GM21737 (cell line): ENCODE results near the gene CFI.

Experiments used
- ATAC-seq: cut with Tn5 transposase; IDR thresholded peaks from one replicate; pipeline ENCODE4 v1.9.1; 2021; ENCODE audit warnings: mild to moderate bottlenecking, moderate library complexity; ENCODE audit not compliant: unreplicated experiment

The CFI gene

DNA sequence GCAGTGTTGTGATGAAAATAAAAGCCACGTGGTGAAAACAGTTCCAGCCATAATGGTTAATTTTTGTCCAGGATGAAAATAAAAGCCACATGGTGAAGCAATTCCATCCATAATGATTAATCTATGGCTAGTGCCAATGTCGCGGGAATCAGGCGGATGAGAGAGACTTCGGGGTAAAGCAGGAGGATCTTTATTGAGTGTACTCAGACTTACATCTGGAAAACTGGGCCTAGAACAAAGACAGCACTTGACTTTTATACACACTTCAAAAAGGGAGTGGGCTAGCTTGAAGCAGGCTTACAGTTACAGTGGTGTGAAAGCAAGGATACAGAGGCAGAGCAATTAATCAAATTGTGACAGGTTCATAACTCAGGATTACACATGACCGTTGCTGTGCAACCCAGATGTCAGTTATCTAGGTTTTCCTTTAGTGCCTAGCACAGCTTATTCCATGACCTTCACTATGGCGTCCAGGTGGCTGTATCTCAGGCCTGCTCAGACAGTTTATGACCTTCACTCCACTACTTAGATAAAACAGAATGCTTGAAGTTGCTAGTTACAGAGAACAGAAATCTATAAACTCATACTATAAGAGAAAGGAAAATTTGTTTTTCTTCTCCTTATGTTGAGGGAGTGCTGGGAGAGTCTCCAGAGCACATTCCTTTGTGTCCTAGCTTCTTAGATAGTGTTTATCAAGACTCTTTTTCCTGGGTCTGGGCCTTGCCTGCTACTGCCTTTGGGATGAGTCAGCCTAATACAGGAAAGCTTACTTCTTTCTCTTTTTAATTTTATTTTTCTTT is 66.0 kb downstream of the CFI start:
- ATAC-seq: no peak

DNA sequence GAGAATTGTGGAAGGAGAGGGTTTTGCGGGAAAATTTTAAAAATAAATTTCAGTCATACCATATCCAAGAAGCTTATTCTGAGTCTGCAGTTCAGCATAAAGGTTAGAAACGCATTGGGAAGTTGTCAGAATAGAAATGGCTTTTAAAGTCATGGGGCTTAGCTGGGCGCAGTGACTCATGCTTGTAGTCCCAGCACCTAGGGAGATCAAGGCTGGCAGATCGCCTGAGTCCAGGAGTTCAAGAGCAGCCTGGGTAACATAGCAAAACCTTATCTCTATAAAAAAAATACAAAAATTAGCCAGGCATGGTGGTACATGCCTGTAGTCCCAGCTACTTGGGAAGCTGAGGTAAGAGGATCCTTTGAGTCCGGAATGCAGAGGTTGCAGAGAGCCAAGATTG is 68.1 kb downstream of the CFI start:
- no peak for ATAC-seq

DNA sequence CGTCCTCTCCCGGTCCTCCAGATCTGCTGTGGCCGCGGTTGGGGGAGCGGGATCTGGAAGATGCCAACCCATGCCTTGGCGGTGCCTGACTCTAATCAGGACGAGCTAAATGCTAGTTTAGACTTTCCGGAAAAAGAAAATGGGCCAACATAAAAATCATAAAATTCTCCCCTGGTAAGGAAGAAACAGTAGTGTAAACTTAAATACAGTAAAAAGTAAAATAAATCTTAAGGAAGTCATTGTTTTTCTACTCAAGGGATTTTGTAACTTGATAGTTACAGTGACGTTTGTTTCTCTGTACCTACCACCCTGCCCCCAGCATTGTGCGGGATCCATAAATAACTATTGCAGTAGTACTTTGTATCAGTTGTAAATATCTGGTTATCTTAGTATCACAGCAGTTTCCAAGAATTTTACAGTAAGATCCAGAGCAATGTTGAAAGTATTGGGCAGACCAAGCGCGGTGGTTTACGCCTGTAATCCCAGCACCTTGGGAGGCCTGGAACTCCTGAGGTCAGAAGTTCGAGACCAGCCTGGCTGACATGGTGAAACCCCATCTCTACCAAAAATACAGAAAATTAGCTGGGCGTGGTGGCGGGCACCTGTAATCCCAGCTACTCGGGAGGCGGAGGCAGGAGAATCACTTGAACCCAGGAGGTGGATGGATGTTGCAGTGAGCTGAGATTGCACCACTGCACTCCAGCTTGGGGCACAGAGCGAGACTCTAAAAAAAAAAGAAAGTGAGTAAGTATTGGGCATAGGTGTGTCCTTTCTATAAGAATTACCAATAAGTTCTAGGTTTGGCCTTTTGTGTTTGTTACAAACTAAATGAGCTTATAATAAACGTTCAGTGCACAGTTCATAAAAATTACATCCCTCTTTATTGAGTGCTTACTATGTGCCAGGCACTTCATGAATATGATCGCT is 70.9 kb downstream of the CFI start:
- ATAC-seq: no peak

DNA sequence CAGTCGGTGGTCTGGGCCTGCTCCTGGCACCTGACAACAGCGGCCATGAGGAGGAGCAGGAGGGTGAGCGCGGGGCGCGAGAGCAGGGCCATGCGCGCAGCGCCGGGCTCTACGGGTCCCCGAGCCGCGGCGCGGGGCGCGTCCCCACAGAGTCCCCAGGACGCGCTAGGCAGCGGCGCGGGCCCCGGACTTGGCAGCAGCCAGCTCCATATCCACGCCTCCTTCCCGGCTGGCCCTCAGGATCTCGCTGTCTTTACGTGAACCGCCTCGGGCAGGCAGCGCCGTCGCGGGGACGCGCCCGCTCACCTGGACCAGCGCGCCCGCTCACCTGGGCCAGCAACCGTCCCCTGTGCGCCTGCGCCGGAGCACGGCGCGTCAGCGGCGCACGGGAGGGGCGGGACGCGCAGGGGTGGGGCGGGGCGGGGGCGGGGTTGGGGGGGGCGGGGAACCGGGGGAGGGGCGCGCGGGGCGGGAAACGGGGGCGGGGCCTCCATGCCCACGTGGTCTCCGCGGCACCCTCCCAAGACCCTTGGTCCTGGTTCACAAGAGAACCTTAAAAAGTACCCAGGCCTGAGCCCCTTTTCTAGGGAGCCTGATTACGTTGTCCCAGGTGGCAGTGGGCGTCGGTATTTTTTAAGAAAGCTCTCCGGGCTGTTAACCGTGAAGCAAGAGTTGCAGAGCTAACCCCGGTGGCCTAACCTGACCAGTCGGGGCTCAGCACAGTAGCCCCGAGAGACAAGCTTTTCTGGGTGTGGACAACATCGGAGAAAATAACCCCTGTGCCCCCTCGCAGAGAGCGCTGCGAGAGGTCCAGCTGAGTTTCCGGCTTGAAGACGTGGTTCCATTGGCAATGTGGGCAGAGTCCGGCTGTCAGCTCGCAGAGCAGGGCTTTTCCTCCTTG is 71.8 kb downstream of the CFI start, which contains the start of gene PLA2G12A:
Gene PLA2G12A, minus strand, starts transcription at position 353 of the 901 bp plus-strand sequence. Its CDS starts 261 bp downstream, at position 92.
- peak; percentile 85 for ATAC-seq

DNA sequence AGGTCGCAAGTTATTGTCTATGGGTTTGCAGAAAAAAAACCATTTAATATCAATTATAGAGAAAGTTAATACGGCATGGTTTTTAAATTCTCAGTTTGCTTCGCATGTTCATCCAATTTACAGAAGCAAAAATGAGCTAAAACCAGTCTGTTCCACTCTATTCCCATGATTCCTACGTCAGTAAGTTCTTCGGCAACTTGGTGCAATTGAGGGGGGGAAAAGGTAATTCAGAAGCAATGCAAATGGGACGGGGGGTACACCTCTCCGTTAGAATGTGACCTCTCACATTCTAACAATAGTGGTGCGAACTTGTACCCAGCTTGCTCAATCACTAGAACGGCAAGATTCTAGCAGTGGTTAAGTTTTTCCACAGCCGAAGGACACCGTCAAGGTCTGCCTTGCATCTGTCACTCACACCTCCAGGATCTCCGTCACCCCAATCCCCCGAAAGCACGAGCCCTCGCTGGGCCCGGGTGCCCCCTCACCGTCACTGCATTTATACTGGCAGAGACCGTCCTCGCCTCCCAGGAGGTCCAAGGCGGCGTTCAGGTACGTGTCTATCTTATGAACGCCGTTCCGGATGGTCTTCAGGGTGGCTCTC is 72.6 kb downstream of the CFI start:
- ATAC-seq: no peak

DNA sequence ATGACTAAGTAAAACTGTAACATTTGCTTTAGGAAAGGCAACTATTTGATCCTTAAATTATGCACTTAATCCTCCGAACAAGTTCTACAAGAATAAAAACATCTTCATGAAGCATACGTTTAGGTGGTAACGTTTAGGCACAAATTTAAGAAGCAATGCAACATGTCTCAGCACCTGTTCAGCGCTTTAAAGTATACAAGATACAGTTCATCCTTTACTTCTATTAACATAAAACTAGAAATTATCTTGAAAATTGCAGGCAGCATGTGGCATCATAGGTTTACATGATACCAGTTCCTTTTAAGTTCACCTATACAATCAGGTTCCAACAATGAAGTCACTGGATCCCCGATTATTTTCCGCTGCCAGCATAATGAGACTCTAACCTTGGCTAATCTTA is 73.4 kb downstream of the CFI start:
- ATAC-seq: no peak

DNA sequence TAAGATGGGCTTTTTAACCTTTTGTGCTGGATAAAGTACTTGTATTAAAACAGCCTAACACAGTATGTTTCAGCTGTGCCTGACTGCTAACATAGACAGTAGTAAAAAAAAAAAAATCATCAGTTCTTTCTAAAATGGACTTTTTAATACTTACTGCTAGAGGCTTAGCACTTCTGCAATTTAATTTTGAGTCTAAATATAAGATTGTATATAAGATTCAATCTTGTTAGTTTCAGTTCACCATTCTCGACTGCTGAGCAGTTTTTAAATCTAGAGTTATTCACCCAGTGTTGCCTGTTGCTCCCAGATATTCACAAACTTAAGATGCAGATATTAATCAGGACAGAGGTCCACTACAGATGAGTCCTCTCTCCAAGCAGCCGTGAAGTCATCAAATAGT is 78.7 kb downstream of the CFI start:
- ATAC-seq: no peak

DNA sequence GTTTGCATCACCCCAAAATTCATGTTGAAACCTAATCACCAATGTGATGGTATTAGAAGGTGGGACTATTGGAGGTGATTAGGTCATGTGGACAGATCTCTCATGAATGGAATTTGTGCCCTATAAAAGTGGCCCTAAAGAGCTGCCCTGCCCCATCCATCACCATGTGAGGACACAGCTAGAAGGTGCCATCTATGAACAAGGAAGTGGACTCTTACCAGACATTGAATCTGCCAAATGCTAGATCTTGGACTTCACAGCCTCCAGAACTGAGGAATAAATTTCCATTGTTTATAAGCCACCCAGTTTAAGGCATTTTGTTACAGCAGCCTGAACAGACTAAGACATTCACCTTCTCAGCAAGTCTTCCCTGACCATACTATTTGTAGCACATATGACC is 79.4 kb downstream of the CFI start:
- ATAC-seq: no peak

DNA sequence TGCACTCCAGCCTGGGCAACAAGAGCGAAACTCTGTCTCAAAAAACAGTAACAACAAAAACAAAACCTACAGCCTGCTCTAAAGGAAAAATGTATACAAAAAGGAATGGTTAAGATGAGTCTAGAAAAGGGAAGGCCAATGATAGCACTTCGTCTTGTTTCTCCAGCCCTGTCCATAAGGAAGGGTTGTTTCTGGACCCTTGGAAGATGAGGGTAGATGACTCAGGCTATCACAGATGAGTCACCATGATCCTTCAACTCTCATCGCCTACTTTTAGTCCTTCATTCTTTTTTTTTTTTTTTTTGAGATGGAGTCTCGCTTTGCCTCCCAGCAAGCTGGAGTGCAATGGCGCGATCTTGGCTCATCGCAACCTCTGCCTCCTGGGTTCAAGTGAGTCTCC is 80.8 kb downstream of the CFI start:
- no peak for ATAC-seq

DNA sequence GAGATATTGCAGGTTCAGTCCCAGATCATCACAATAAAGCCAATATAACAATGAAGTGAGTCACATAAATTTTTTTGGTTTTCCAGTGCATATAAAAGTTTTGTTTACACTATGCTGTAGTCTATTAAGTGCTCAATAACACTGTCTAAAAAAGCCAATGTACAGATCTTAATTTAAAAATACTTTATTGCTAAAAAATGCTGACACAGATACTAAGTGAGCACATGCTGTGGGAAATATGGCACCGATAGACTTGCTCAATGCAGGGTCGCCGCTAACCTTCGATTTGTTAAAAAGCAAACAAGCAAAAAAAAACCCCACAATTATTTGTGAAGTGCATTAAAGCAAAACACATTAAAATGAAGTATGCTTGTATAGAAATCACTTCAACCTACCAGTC is 82.2 kb downstream of the CFI start:
- ATAC-seq: no peak

DNA sequence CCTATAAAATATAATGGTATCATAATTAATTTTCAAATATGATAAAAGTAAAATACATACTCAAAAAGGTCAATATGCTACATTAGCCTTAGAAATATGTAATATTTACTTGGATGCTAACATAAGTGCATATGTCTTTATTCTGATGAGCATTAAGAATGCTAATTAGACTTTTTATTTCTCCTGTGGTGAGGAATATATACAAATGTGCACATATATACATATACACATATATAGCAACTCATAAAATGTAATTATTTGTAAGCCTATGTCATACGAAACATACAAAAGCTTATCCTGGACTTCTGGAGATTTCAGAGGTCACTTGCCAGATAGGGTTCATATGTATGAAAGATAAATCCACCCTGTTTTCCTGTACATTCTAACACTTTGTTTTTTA is 83.0 kb downstream of the CFI start:
- no peak for ATAC-seq

DNA sequence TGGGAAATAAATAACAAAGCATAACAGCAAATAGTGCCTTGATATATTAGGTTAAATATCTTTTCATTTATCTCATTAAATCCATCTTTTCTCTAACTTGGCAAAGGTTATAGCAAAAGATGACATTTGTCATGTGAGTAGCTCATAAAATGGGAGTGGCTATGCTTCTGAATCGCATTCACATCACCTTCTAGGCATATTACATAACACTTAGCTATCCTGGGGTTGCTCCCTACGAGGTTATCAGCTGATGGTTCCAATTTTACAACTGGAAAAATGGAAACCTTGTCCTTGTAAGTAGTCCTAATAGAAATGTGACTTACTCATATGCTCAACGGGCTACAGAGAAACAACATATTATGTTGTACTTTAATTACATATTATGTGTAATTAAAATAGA is 88.3 kb downstream of the CFI start:
- no peak for ATAC-seq

DNA sequence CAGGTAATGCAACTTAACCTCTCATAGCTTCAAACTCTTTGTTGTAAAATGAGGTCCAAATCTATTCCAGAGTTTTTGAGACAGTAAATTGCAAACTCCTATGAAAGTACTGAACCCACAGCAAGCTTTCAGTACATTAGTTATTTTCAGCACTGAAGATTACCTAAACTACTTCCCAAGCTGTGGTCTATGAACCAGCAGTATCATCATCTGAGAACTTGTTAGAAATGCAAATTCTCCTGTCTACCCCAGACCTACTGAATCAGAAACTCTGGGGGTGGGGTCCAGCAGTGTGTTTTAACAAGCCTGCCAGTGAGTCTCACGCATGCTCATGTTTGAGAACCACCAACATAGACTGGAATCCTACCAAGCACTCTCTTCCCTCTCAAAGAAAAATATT is 92.8 kb downstream of the CFI start:
- peak; percentile 82 for ATAC-seq

DNA sequence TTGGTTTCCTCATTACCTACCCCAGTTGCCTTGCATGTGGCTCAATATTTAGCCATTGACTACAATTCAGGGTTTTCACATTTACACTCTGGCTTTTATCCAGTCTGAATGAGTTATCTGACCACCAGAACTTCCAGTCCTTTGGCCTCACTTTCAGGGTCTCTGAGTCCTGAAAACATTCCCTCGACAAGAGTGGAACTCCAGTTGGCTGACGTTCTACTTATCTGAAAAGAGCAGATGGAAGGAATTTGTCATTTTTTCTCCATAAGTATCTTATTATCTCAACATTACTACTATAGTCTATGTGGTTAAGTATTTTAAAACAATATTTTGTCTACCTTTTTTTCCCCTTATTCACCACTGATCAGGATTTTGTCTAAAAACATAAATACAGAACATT is 93.4 kb downstream of the CFI start:
- no peak for ATAC-seq

DNA sequence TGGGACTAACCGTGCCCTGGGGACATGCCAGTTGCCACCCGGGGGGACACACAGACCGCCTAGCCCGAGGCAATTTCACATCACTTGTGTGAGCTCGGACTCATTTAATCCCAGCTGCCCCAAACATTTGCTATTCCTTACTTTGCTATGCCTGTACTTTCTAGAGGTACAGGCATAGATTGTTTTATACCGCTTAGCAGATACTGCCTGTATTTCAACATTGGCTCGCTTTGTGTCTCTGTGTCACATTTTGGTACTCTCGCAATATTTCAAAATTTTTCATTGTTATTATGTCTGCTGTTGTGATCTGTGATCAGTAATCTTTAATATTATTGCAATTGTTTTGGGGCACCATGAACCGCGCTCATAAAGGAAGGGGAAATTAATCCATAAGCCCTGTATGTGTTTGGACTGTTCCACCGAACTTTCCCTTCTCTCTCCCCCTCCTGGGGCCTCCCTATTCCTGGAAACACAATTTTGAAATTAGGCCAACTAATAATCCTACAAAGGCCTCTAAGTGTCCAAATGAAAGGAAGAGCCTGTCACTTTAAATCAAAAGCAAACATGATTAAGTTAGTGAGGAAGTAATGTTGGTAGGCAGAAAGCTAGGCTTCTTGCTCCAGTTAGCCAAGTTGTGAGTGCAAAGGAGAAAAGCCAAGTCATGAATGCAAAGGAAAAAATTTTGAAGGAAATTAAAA is 98.0 kb downstream of the CFI start:
- no peak for ATAC-seq

DNA sequence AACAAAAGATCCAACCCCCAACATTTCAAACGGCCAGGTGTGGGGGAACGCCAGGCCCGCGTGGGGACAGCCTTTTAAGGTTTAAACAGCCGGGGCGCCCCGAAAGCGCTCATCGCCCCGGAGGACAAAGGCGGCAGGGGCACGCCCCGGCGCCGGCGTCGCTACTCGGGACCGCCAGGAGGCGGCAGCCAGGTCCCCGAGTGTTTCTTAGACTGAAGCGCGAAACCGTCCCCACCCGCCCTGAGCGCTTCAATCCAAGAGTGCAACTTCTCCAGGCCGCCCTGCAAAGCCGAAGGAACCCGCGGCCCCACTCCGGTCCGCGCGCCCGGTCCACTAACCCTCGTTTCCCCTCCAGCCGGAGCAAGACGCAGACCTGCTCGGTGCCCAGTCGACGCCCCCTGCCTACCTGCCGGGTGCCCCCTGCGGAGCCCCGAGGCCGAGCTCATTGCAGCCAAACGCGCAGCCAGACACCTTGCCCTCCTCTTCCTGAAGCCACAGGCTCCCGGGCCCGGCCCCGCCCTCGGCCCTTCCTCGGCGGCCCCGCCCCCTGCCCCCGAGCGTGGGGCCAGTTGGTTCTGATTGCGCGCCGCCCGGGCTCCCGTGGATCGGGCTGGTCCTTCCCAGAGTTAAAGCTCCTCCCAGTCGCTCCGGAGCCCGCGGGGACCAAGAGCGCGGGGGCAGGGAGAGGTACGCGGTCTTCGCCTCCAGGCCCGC is 98.7 kb downstream of the CFI start, which contains the start of gene CASP6:
Gene CASP6, minus strand, starts transcription at position 496 of the 714 bp plus-strand sequence. Its CDS starts 50 bp downstream, at position 446.
- ATAC-seq: peak; percentile 73

DNA sequence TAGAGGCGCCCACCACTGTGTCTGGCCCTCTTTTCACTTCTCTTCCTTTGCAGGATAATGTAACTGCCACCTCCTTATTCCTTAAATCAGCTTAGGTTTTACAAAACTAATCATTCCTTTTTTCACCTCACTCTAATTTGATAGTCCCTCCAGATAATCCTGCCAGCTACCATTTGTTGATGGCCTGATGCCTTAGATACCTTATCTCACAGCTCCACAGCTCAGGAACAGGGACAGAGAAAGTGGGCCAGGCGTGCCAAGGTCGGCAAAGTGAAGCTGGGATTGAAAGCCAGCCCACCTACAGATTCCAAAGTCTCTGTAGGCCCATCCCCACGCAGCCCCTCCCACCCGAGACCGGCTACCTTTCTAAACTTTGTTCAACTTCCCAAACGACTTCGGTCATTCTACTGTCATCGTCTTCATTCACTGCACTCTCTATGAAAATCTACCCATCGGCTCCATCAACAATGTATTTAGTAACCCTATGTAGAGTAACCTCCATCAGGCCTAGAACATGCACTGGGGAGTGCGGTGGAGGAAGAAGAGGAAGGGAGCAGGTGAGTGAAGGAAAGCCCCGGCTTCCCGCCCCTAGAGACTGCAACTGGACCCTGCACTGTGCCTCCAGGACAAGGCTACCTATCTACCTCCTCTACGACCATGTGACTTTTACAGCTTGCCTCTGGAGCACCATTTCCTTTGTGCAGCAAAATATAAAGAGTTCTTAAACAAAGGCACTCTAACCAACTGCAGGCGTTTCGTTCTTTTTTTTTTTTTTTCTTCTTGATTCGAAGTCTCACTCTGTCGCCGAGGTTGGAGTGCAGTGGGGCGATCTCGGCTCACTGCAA is 100.0 kb downstream of the CFI start:
- no peak for ATAC-seq

DNA sequence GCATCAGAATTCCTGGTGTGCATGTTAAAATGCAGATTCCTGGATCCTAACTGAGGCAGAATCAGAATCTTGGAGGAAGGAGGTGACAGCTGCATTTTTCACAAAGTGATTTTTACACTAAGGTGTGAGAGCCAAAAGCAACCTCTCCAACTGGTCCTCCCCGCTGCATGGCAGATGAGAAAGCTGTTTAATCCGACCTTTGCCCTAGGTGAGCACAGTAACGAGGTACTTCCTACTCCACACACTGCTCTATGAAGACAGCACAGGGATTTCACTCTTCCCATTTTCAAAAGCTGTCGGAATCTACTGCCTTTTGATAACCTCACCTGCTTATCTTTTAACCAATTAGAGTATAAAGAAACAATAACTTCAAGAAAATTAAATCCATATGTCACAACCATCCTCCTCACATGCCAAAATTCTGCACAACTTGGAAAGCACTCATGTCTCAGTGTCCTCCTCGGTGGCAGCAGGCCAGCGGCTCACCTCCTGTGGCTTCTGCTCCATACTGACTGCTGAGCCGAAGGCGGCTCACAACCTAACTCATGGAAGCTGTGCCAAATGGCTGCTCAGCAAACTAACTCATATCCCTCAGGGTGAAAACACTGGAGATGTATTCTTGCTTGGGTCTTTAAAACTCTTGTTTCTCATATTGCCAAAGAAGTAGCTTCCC is 102.1 kb downstream of the CFI start:
- ATAC-seq: no peak
